ENCODE data around the gene SLC22A23.

DNA sequence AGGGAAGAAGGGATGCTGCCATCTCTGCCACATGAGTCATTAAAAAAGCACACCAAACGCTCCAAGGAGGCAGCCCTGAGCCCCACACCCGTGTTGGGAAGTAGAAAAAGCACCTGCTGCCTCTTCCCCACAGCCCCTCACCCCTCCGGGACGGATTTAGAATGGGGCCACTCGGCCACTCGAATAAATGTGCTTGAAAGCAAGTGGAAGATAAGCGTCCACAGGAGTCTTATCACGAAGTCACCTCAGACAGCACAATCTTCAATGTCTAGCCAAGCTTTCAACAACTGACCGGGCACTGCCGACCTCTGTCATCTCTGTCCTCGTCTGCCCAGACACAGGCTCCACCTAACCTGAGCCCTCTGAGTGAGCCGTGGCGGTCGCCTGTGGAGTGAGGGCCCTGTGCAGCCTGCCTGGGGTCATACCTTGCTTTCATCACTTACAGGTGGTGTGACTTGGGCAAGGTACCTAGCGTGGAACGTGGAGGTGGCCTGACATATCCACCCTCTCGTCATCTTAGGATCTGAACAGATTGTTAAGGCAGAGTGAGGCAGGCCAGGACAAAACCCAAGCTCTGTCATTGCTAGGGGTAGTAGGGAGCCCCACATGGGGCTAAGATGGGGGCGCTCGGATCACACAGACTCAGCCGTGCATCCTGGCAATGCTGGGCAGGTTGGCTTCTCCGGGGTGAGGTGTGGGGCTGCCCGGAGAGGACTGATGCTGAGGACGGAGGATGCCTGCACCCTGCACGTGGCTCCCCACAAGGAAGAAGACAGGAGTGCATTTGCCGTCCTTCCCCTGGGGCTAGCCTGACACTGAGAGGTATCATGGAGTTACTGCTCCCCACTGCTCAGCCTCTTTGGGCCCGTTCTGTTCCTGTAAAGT is 163.3 kb downstream of the SLC22A23 start:
- TF ChIP-seq, protein P1, sequence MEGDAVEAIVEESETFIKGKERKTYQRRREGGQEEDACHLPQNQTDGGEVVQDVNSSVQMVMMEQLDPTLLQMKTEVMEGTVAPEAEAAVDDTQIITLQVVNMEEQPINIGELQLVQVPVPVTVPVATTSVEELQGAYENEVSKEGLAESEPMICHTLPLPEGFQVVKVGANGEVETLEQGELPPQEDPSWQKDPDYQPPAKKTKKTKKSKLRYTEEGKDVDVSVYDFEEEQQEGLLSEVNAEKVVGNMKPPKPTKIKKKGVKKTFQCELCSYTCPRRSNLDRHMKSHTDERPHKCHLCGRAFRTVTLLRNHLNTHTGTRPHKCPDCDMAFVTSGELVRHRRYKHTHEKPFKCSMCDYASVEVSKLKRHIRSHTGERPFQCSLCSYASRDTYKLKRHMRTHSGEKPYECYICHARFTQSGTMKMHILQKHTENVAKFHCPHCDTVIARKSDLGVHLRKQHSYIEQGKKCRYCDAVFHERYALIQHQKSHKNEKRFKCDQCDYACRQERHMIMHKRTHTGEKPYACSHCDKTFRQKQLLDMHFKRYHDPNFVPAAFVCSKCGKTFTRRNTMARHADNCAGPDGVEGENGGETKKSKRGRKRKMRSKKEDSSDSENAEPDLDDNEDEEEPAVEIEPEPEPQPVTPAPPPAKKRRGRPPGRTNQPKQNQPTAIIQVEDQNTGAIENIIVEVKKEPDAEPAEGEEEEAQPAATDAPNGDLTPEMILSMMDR (IDR thresholded peaks at IDR 0.05; ENCODE audit: borderline replicate concordance, extremely low read depth, low read length, poor library complexity, severe bottlenecking), result no peak
- no peak for TF ChIP-seq EZH2 (IDR thresholded peaks at IDR 0.05; ENCODE audit: borderline replicate concordance, low read depth, low read length, severe bottlenecking)

Data from DND-41 (cell line).